K562 (cell line): ENCODE measurements around the gene HEMGN. TPM values are rescaled to one million over a fixed set of nuclear protein-coding genes. Genes with fewer than 3 reads are reported as not detected.

Experiments used
- ATF1 ChIP-seq, 2 experiments: fragments of 450-650 bp in 1 of 2; IDR thresholded peaks; 2 replicates each; pipeline ENCODE4 v1.6.1; 2016; ENCODE audit warnings: missing compliant biosample characterization in 1 of 2, missing genetic modification characterization in 1 of 2
- CUX1 ChIP-seq: fragments of 200-800 bp; sonication (Bioruptor generic); IDR thresholded peaks from 2 replicates; pipeline ENCODE4 v1.6.1; 2016; ENCODE audit warnings: missing genetic modification characterization, missing compliant biosample characterization
- MYBL2 ChIP-seq, 2 experiments: fragments of 450-650 bp in 1 of 2; sonication (generic) in 1 of 2; formaldehyde crosslinking in 1 of 2; IDR thresholded peaks; 2 replicates each; pipeline versions ENCODE4 v1.6.1 to v1.8.1; 2017 to 2022; ENCODE audit warnings: borderline replicate concordance in 1 of 2, inconsistent platforms in 1 of 2, low read depth in 1 of 2, mild to moderate bottlenecking in 1 of 2, missing genetic modification reagents in 1 of 2, moderate library complexity in 1 of 2
- PPARD ChIP-seq: fragments of 250-450 bp; sonication (Bioruptor Pico); IDR thresholded peaks from 2 replicates; pipeline ENCODE4 v1.8.0; 2022; ENCODE audit warnings: inconsistent platforms, mild to moderate bottlenecking, moderate library complexity
- SMC3 ChIP-seq: conservative IDR thresholded peaks from 2 replicates; pipeline ENCODE4 v1.6.1; 2011; ENCODE audit warnings: low read depth, low read length, improper control_type of control experiment; ENCODE audit not compliant: insufficient read depth
- SRSF9 ChIP-seq: fragments of 200-400 bp; formaldehyde crosslinking; IDR thresholded peaks from 2 replicates; pipeline ENCODE4 v1.6.1; 2017; ENCODE audit warnings: low read depth, low read length, borderline replicate concordance
- TCF7L2 ChIP-seq: fragments of 150-350 bp; IDR thresholded peaks from 2 replicates; pipeline ENCODE4 v1.6.1; 2016; ENCODE audit warnings: low read depth, mild to moderate bottlenecking, low read length, moderate library complexity
- TRIM25 ChIP-seq: fragments of 450-650 bp; IDR thresholded peaks from 2 replicates; pipeline ENCODE4 v1.7.0; 2016; ENCODE audit warnings: borderline replicate concordance
- ZBTB34 ChIP-seq: fragments of 250-450 bp; sonication (Bioruptor Pico); IDR thresholded peaks from 2 replicates; pipeline ENCODE4 v1.8.0; 2021; ENCODE audit warnings: mild to moderate bottlenecking, moderate library complexity
- ZNF121 ChIP-seq: sonication (generic); formaldehyde crosslinking; conservative IDR thresholded peaks from 2 replicates; pipeline ENCODE4 v1.8.0; 2022; ENCODE audit warnings: missing genetic modification reagents
- ZNF586 ChIP-seq: fragments of 450-650 bp; formaldehyde crosslinking; conservative IDR thresholded peaks from 2 replicates; pipeline ENCODE4 v1.4.0; 2020; ENCODE audit warnings: mild to moderate bottlenecking, moderate library complexity
- ZSCAN29 ChIP-seq: fragments of 450-650 bp; IDR thresholded peaks from 2 replicates; pipeline ENCODE4 v1.6.1; 2017
- polyA plus RNA-seq, 8 experiments: library from polyadenylated mRNA; depleted of rRNA in 4 of 8; stranded (reverse) in 5 of 8; unstranded in 3 of 8; fragments of >200 nt; fragmentation: Nextera tagmentation in 2 of 8; fragmentation: Illumina TruSeq in 1 of 8; extraction: Ambion mirVana in 2 of 8; extraction: Trizol in 1 of 8; gene quantifications; 2 replicates each; pipeline versions ENCODE4 v1.2.1 to v1.2.3, GENCODE V29; 2011 to 2014; ENCODE audit warnings: inconsistent platforms in 1 of 8, missing spikeins in 1 of 8
- total RNA-seq, 7 experiments: library from RNA; depleted of rRNA in 6 of 7; stranded (reverse); fragments of >200 nt in 6 of 7; fragmentation: Illumina TruSeq in 2 of 7; extraction: Trizol in 2 of 7; gene quantifications; 2 replicates each; pipeline versions ENCODE4 v1.2.1 to v1.2.3, GENCODE V29; 2011 to 2021; ENCODE audit warnings: low replicate concordance in 1 of 7
- TF ChIP-seq, protein P1 (sequence below): sonication (generic); formaldehyde crosslinking; IDR thresholded peaks from 2 replicates; pipeline ENCODE4 v1.8.1; 2023; ENCODE audit warnings: mild to moderate bottlenecking, missing genetic modification reagents, moderate library complexity
- TF ChIP-seq, protein P2 (sequence below): sonication (generic); IDR thresholded peaks from 2 replicates; pipeline ENCODE4 v1.6.1; 2016
- TF ChIP-seq, protein P3 (sequence below): fragments of 250-450 bp; sonication (Bioruptor Pico); IDR thresholded peaks from 2 replicates; pipeline ENCODE4 v1.8.0; 2022; ENCODE audit warnings: moderate library complexity, mild to moderate bottlenecking, inconsistent platforms

Gene HEMGN
- total and polyA plus RNA-seq, 9 of the 15 experiments (the other 6 are each of a cell fraction or from before 2014, with no cell fraction given) = 56.3 to 258 (median 137) TPM

- TF ChIP-seq ZNF586 (CRISPR knock-in tag) = no peak
- TF ChIP-seq, protein P1, sequence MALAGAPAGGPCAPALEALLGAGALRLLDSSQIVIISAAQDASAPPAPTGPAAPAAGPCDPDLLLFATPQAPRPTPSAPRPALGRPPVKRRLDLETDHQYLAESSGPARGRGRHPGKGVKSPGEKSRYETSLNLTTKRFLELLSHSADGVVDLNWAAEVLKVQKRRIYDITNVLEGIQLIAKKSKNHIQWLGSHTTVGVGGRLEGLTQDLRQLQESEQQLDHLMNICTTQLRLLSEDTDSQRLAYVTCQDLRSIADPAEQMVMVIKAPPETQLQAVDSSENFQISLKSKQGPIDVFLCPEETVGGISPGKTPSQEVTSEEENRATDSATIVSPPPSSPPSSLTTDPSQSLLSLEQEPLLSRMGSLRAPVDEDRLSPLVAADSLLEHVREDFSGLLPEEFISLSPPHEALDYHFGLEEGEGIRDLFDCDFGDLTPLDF (CRISPR knock-in tag) = no peak
- no peak for TF ChIP-seq SRSF9
- TF ChIP-seq MYBL2 (IDR thresholded peaks at IDR 0.05; ENCODE audit: low read depth) = no peak
- no peak for TF ChIP-seq MYBL2 (CRISPR knock-in tag; IDR thresholded peaks at IDR 0.05; ENCODE audit: borderline replicate concordance)
- TF ChIP-seq SMC3 = peak; percentile 67
- TF ChIP-seq, protein P2, sequence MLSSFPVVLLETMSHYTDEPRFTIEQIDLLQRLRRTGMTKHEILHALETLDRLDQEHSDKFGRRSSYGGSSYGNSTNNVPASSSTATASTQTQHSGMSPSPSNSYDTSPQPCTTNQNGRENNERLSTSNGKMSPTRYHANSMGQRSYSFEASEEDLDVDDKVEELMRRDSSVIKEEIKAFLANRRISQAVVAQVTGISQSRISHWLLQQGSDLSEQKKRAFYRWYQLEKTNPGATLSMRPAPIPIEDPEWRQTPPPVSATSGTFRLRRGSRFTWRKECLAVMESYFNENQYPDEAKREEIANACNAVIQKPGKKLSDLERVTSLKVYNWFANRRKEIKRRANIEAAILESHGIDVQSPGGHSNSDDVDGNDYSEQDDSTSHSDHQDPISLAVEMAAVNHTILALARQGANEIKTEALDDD = peak; percentile 90
- no peak for TF ChIP-seq ZNF121 (CRISPR knock-in tag)
- no peak for TF ChIP-seq CUX1 (CRISPR knock-in tag)
- TF ChIP-seq TRIM25 = no peak
- TF ChIP-seq TCF7L2 = no peak
- TF ChIP-seq ZSCAN29 = no peak
- no peak for TF ChIP-seq ZBTB34 (CRISPR knock-in tag)
- TF ChIP-seq, protein P3, sequence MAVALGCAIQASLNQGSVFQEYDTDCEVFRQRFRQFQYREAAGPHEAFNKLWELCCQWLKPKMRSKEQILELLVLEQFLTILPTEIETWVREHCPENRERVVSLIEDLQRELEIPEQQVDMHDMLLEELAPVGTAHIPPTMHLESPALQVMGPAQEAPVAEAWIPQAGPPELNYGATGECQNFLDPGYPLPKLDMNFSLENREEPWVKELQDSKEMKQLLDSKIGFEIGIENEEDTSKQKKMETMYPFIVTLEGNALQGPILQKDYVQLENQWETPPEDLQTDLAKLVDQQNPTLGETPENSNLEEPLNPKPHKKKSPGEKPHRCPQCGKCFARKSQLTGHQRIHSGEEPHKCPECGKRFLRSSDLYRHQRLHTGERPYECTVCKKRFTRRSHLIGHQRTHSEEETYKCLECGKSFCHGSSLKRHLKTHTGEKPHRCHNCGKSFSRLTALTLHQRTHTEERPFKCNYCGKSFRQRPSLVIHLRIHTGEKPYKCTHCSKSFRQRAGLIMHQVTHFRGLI (CRISPR knock-in tag) = no peak
- no peak for TF ChIP-seq PPARD (CRISPR knock-in tag)
- TF ChIP-seq ATF1 (CRISPR knock-in tag; IDR thresholded peaks at IDR 0.05) = no peak
- 0 out of 2 replicates have a peak, but pooled peaks have one; percentile 30 for TF ChIP-seq ATF1 (tag; IDR thresholded peaks at IDR 0.05)
These were observed 16.6 kb upstream of the HEMGN start (continued) for GRCh38 chr9:97954550-97954989.
